ENCODE measurements around the gene SLC5A10.

DNA sequence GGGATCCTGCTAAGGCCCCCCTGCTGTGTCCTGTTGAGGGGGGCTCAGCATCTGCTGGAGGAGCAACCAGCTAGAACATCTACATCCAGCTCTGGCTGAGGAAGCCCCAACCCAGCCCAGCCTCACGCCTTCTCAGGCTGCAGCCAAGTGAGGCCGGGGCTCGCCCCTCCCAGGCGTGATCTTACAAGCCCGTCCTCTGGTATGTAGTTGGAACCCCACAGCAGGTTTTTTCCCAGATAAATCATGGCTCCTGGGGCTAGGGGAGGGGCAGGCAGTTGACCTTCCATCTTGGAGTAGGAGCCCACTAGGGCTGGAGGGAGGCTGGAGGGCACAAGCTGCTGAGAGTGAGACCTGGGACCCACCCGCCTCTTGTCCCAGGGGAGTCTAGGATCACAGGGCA is 47.9 kb downstream of the SLC5A10 start:
- TF ChIP-seq, protein P1, sequence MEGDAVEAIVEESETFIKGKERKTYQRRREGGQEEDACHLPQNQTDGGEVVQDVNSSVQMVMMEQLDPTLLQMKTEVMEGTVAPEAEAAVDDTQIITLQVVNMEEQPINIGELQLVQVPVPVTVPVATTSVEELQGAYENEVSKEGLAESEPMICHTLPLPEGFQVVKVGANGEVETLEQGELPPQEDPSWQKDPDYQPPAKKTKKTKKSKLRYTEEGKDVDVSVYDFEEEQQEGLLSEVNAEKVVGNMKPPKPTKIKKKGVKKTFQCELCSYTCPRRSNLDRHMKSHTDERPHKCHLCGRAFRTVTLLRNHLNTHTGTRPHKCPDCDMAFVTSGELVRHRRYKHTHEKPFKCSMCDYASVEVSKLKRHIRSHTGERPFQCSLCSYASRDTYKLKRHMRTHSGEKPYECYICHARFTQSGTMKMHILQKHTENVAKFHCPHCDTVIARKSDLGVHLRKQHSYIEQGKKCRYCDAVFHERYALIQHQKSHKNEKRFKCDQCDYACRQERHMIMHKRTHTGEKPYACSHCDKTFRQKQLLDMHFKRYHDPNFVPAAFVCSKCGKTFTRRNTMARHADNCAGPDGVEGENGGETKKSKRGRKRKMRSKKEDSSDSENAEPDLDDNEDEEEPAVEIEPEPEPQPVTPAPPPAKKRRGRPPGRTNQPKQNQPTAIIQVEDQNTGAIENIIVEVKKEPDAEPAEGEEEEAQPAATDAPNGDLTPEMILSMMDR (IDR thresholded peaks at IDR 0.05) = no peak
- TF ChIP-seq EP300 (IDR thresholded peaks at IDR 0.05; ENCODE audit: low read depth) = no peak
- no peak for TF ChIP-seq POLR2A (IDR thresholded peaks at IDR 0.05)
- no peak for TF ChIP-seq POLR2AphosphoS5 (IDR thresholded peaks at IDR 0.05)

All from transverse colon (tissue), 4 donors.